Suprapubic skin (tissue), 4 donors: ENCODE measurements around the gene SLC18A2.

Experiments
- CTCF ChIP-seq, 2 donors: fragments of 200-600 bp in 1 of 2; fragments of 450-650 bp in 1 of 2; sonication (generic) in 1 of 2; IDR thresholded peaks; one replicate each; pipeline ENCODE4 v1.5.1; 2016 to 2019; ENCODE audit warnings: antibody characterized with exemption in 2 of 2, mild to moderate bottlenecking in 1 of 2, moderate library complexity in 1 of 2
- EP300 ChIP-seq: sonication (generic); formaldehyde crosslinking; IDR thresholded peaks from one replicate; pipeline ENCODE4 v1.6.1; 2017; ENCODE audit warnings: antibody characterized with exemption
- POLR2AphosphoS5 ChIP-seq, 3 donors: sonication (generic); formaldehyde crosslinking; IDR thresholded peaks; one replicate each; pipeline ENCODE4 v1.6.1; 2017; ENCODE audit warnings: antibody characterized with exemption in 3 of 3

DNA sequence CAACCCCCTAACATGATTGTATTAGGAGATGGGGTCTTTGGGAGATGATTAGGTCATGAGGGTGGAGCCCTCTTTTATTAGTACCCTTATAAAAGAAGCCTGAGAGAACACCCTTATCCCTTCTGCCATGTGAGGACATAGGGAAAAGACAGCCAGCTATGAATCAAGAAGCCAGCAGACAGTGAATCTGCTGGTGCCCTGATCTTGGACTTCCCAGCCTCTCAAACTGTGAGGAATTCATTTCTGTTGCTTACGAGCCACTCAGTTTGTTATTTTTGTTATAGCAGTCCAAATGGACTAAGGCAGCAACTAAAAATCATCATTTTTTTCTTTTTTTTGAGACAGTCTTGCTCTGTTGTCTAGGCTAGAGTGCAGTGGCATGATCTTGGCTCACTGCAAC, 59.8 kb downstream of the SLC18A2 start:
- TF ChIP-seq CTCF (IDR thresholded peaks at IDR 0.05) (no peak), POLR2AphosphoS5 (IDR thresholded peaks at IDR 0.05) (no peak), EP300 (no peak)
